ENCODE measurements around the gene ADCY5. TPM values are rescaled to one million over a fixed set of nuclear protein-coding genes. Genes with fewer than 3 reads are reported as not detected.

ADCY5 gene
- total RNA-seq, 2 donors from 2014 or later = 3.9 to 5.2 TPM

DNA sequence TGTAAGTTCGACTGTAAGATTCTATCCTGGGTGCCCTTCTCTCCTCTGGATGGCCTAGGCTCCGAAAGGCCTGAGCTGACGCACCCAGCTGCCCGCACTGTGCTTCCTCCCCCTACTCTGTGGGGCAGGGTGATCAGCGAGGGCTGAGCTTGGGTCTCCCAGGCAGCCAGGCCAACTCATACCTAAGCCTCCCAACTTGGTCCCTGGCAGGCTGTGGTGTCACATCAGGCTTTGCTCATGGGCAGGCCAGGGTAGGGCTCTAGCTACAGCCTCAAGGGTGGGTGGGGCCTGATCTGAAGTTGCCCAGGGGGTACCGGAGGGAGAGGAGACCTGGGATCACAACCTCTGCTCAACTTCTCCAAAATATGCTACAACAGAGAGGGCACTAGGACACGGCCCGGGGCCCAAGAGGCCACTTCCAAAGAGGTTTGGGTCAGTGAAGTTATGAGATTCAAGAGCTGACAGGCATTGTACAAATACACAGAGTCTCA is 123.1 kb downstream of the ADCY5 start:
- Histone ChIP-seq H3K9ac (ENCODE audit: extremely low read depth, low read length, poor library complexity, severe bottlenecking) (no peak overlapping the region), H3K36me3 (ENCODE audit: control insufficient read depth, insufficient read depth, low read length) (no peaks in the 10 kb centered on the region), H3K4me3 (ENCODE audit: low read length) (no peak overlapping the region), H3K9me3 (ENCODE audit: control insufficient read depth, low read length) (no peaks in the 10 kb centered on the region), H3K27me3 (ENCODE audit: control insufficient read depth, insufficient read depth, low read length, poor library complexity, severe bottlenecking) (peaks cover 6% of the 10 kb centered on the region), H3K4me1 (ENCODE audit: control insufficient read depth, insufficient read depth, low read length) (no peaks in the 10 kb centered on the region), H3K27ac (ENCODE audit: low read depth, low read length) (no peak overlapping the region)
- no peak overlapping the region for H3K27ac Mint-ChIP-seq
- no peak for DNase-seq
- 86 to 97% methylated on average over 3 to 8 of the region's 8 CpGs for WGBS, 2 experiments (ENCODE audit: insufficient coverage in 1 of 2, insufficient read length in 1 of 2)
- H3K4me1 Mint-ChIP-seq = peaks cover 7% of the 10 kb centered on the region
- H3K9me3 Mint-ChIP-seq = no peaks in the 10 kb centered on the region
- H3K36me3 Mint-ChIP-seq (ENCODE audit: low read depth) = no peaks in the 10 kb centered on the region
- H3K4me3 Mint-ChIP-seq = no peak overlapping the region
- H3K27me3 Mint-ChIP-seq (ENCODE audit: insufficient read depth) = peaks cover 2% of the 10 kb centered on the region
- TF ChIP-seq, protein P1, sequence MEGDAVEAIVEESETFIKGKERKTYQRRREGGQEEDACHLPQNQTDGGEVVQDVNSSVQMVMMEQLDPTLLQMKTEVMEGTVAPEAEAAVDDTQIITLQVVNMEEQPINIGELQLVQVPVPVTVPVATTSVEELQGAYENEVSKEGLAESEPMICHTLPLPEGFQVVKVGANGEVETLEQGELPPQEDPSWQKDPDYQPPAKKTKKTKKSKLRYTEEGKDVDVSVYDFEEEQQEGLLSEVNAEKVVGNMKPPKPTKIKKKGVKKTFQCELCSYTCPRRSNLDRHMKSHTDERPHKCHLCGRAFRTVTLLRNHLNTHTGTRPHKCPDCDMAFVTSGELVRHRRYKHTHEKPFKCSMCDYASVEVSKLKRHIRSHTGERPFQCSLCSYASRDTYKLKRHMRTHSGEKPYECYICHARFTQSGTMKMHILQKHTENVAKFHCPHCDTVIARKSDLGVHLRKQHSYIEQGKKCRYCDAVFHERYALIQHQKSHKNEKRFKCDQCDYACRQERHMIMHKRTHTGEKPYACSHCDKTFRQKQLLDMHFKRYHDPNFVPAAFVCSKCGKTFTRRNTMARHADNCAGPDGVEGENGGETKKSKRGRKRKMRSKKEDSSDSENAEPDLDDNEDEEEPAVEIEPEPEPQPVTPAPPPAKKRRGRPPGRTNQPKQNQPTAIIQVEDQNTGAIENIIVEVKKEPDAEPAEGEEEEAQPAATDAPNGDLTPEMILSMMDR (conservative IDR thresholded peaks at IDR 0.05) = no peak

DNA sequence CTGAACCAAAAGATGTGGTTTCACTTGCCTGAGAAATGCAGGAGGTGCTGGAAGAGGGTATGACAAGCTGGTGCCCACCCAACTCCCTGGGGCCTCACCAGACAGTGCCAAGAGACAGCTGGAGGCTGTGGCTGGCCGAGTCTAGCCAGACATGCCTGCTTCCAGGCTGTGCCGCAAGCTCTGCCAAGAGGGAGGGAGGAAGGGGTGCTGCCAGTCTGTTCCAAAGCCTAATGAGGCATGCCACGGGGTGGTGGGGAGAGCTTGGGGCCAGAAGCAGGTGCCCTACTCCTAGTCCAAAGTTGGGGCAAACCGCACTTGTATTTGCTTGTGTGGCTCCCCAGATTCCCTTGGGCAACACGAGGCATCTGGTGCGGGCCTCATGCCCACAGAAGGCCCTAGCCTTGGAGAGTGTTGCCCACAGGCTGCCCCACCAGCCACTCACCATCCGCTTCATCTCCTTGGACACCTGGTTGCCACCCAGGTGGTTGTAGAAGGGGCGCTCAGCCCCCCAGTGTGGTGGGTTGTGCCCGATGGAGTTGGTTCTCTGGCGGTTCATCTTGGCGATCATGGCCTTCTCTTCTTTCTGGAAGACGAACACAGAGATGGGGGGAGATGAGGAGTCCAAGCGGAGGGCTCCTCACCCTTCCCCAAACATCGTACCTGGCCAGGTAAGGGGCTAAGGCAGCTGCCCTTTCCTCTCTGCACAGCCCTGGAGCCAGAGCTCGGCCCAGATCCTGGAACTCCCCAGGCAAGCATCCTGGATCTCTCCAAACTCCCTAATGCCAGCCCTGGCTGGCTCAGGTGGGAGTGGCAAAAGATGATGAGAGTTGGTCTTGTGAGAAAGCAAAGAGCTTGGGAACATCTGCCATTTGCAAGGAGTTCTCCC is 123.8 kb downstream of the ADCY5 start:
- H3K36me3 ChIP-seq (ENCODE audit: control insufficient read depth, insufficient read depth, low read length) = no peaks in the 10 kb centered on the region
- H3K27ac Mint-ChIP-seq = no peak overlapping the region
- WGBS, 2 experiments (ENCODE audit: insufficient coverage in 1 of 2, insufficient read length in 1 of 2) = 92 to 100% methylated on average over 3 to 15 of the region's 15 CpGs
- H3K4me3 Mint-ChIP-seq = no peak overlapping the region
- TF ChIP-seq, protein P1 (conservative IDR thresholded peaks at IDR 0.05) = no peak
- H3K4me1 ChIP-seq (ENCODE audit: control insufficient read depth, insufficient read depth, low read length) = no peaks in the 10 kb centered on the region
- H3K36me3 Mint-ChIP-seq (ENCODE audit: low read depth) = no peaks in the 10 kb centered on the region
- peaks cover 2% of the 10 kb centered on the region for H3K27me3 Mint-ChIP-seq (ENCODE audit: insufficient read depth)
- no peak for DNase-seq
- H3K4me1 Mint-ChIP-seq = peaks cover 13% of the 10 kb centered on the region
- H3K27me3 ChIP-seq (ENCODE audit: control insufficient read depth, insufficient read depth, low read length, poor library complexity, severe bottlenecking) = peaks cover 11% of the 10 kb centered on the region
- H3K27ac ChIP-seq (ENCODE audit: low read depth, low read length) = no peak overlapping the region
- H3K4me3 ChIP-seq (ENCODE audit: low read length) = no peak overlapping the region
- no peak overlapping the region for H3K9ac ChIP-seq (ENCODE audit: extremely low read depth, low read length, poor library complexity, severe bottlenecking)
- H3K9me3 ChIP-seq (ENCODE audit: control insufficient read depth, low read length) = no peaks in the 10 kb centered on the region
- H3K9me3 Mint-ChIP-seq = no peaks in the 10 kb centered on the region

DNA sequence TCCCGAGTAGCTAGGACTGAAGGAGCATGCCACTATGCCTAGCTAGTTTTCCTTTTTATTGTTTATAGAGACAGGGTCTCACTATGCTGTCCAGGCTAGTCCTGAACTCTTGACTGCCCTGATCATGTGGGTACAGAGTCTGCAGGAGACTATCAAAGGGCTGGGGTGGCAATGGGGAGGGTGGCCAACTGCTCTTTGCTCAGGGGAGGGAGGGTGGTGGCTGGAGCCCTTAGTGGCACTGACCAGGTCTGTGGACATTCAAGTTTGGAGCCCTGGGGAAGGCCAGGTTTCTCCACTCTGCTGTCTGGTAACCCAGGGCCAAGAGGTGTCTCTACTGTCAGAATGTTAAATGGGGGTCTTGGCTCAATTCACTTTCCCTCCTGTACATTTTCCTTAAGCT is 125.1 kb downstream of the ADCY5 start:
- peaks cover 2% of the 10 kb centered on the region for H3K27me3 Mint-ChIP-seq (ENCODE audit: insufficient read depth)
- H3K36me3 Mint-ChIP-seq (ENCODE audit: low read depth) = no peaks in the 10 kb centered on the region
- no peaks in the 10 kb centered on the region for H3K9me3 ChIP-seq (ENCODE audit: control insufficient read depth, low read length)
- DNase-seq = no peak
- peaks cover 11% of the 10 kb centered on the region for H3K27me3 ChIP-seq (ENCODE audit: control insufficient read depth, insufficient read depth, low read length, poor library complexity, severe bottlenecking)
- no peak overlapping the region for H3K4me3 Mint-ChIP-seq
- no peaks in the 10 kb centered on the region for H3K36me3 ChIP-seq (ENCODE audit: control insufficient read depth, insufficient read depth, low read length)
- no peaks in the 10 kb centered on the region for H3K9me3 Mint-ChIP-seq
- TF ChIP-seq, protein P1 (conservative IDR thresholded peaks at IDR 0.05) = no peak
- H3K4me3 ChIP-seq (ENCODE audit: low read length) = no peak overlapping the region
- WGBS, 2 experiments (ENCODE audit: insufficient coverage in 1 of 2, insufficient read length in 1 of 2) = 87 to 100% methylated on average over 1 of the region's 1 CpG
- no peak overlapping the region for H3K9ac ChIP-seq (ENCODE audit: extremely low read depth, low read length, poor library complexity, severe bottlenecking)
- H3K27ac Mint-ChIP-seq = no peak overlapping the region
- peaks cover 22% of the 10 kb centered on the region for H3K4me1 Mint-ChIP-seq
- no peaks in the 10 kb centered on the region for H3K4me1 ChIP-seq (ENCODE audit: control insufficient read depth, insufficient read depth, low read length)
- H3K27ac ChIP-seq (ENCODE audit: low read depth, low read length) = no peak overlapping the region
